Fibroblast of the aortic adventitia (primary cell): ENCODE results near the gene C2orf76. TPM values are rescaled to one million over a fixed set of nuclear protein-coding genes. Genes with fewer than 3 reads are reported as not detected.

Experiments used
- DNase-seq: peaks from one replicate; pipeline ENCODE4 v3.0.0-alpha.2; 2010; ENCODE audit warnings: low read depth
- H3K4me3 ChIP-seq: 2 replicates; pipeline ENCODE4 v1.5.1; 2011; ENCODE audit warnings: low read depth, mild to moderate bottlenecking, control low read depth, low read length, moderate library complexity
- CTCF ChIP-seq: IDR thresholded peaks from 2 replicates; pipeline ENCODE4 v1.5.1; 2011; ENCODE audit warnings: mild to moderate bottlenecking, low read length, control low read depth, inconsistent platforms; ENCODE audit not compliant: insufficient read depth
- total RNA-seq: library from RNA; depleted of rRNA; stranded (reverse); fragments of >200 nt; gene quantifications from 2 replicates; pipeline ENCODE4 v1.2.3, GENCODE V29; 2012; ENCODE audit warnings: low replicate concordance

The C2orf76 gene
- total RNA-seq, 1 donor, result 21.4 TPM

- no peak for DNase-seq
- no peak for TF ChIP-seq CTCF
- no peak overlapping the region for H3K4me3 ChIP-seq
Measured at GRCh38 chr2:119291588-119292167, 75.0 kb downstream of the C2orf76 start.

GRCh38 chr2:119290859-119291587, 75.6 kb downstream of the C2orf76 start:
- DNase-seq, result peak; percentile 52
- H3K4me3 ChIP-seq, result no peak overlapping the region
- peak; percentile 87 for TF ChIP-seq CTCF

- no peak for DNase-seq
- no peak for TF ChIP-seq CTCF
- no peak overlapping the region for H3K4me3 ChIP-seq
Measured at GRCh38 chr2:119289642-119290041, 77.0 kb downstream of the C2orf76 start.

GRCh38 chr2:119289093-119289492, 77.5 kb downstream of the C2orf76 start:
- TF ChIP-seq CTCF, result no peak
- DNase-seq, result no peak
- no peak overlapping the region for H3K4me3 ChIP-seq

- no peak for DNase-seq
Measured at GRCh38 chr2:119288576-119288975, 78.1 kb downstream of the C2orf76 start.

GRCh38 chr2:119286661-119287060, 80.0 kb downstream of the C2orf76 start:
- no peak for TF ChIP-seq CTCF
- H3K4me3 ChIP-seq, result no peak overlapping the region
- DNase-seq, result no peak

More at GRCh38 chr2:119288576-119288975, 78.1 kb downstream of the C2orf76 start:
- no peak overlapping the region for H3K4me3 ChIP-seq
- no peak for TF ChIP-seq CTCF
